Activated naive CD4-positive, alpha-beta T cell treated with anti-CD3 and anti-CD28 coated beads, Interleukin-2, amount 50 U/mL, for 72 hours (primary cell): ENCODE results near the gene PSRC1. TPM values are rescaled to one million over a fixed set of nuclear protein-coding genes. Genes with fewer than 3 reads are reported as not detected.

ENCODE experiments used
- ATAC-seq, 2 donors: fragments of 150-1000 bp; cut with Tn5 transposase; 2 replicates each; pipeline ENCODE4 v1.10.0; 2021; ENCODE audit warnings: mild to moderate bottlenecking in 2 of 2, moderate library complexity in 2 of 2
- DNase-seq, 2 donors: peaks; one replicate each; pipeline ENCODE4 v3.0.0; 2021 to 2022; ENCODE audit warnings: low spot score in 2 of 2
- H3K27ac Mint-ChIP-seq, 2 donors: one replicate each; pipeline ENCODE4 v1.8.0; 2022; ENCODE audit warnings: mild to moderate bottlenecking in 2 of 2, mixed read lengths in 2 of 2
- H3K36me3 Mint-ChIP-seq, 2 donors: one replicate each; pipeline ENCODE4 v1.8.0; 2022; ENCODE audit warnings: mixed read lengths in 2 of 2
- H3K9me3 Mint-ChIP-seq, 2 donors: one replicate each; pipeline ENCODE4 v1.8.0; 2022; ENCODE audit warnings: mixed read lengths in 2 of 2
- total RNA-seq, 2 donors: library from RNA; stranded (reverse); gene quantifications; one replicate each; pipeline ENCODE4 v1.2.3, GENCODE V29; 2022

The PSRC1 gene
- total RNA-seq, 2 donors from 2014 or later: 20.5 to 23.9 TPM

DNA sequence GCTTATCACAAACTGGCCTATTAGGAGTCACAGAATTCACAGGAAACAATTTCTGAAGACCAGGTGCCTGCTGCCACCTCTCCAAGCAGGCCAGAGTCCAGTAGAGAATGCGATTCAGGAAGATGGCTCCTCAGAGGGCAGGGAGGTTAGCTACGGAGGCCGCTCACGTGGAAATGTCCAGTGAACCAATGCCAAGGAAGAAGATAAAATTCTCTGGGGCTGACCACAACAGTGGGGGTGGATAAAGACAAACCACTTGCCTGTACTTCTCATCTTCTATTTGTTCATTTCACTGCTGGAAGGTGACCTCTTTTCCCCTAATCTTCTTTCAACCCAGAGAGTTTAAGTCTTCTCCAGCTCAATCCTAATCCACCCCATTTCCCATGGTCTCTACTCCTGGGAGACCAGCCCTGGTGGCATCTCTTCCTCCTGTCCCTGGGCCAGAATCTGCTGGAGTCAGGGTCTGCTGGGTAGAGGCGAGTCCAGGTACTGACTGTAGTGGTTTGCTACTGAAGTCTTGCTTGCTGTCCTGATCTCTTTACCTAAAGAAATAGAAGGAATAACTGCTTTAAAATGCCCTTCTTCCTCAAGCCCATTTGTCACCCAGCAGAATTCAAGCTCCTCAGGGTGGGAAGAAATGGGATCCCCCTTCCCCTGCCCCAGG is 3.2 kb downstream of the PSRC1 start:
- no peak for DNase-seq
- no peaks in the 10 kb centered on the region for H3K9me3 Mint-ChIP-seq
- ATAC-seq: no peak
- H3K27ac Mint-ChIP-seq: no peak overlapping the region
- peaks cover 0 to 8% of the 10 kb centered on the region in 2 donors for H3K36me3 Mint-ChIP-seq

GRCh38 chr1:109277434-109278204 is 5.3 kb downstream of the PSRC1 start:
- peaks cover 0 to 2% of the 10 kb centered on the region in 2 donors for H3K36me3 Mint-ChIP-seq
- DNase-seq (peak; percentile 72 to 77), ATAC-seq (peak; percentile 81 to 82)
- H3K27ac Mint-ChIP-seq: no peak overlapping the region
- H3K9me3 Mint-ChIP-seq: no peaks in the 10 kb centered on the region

DNA sequence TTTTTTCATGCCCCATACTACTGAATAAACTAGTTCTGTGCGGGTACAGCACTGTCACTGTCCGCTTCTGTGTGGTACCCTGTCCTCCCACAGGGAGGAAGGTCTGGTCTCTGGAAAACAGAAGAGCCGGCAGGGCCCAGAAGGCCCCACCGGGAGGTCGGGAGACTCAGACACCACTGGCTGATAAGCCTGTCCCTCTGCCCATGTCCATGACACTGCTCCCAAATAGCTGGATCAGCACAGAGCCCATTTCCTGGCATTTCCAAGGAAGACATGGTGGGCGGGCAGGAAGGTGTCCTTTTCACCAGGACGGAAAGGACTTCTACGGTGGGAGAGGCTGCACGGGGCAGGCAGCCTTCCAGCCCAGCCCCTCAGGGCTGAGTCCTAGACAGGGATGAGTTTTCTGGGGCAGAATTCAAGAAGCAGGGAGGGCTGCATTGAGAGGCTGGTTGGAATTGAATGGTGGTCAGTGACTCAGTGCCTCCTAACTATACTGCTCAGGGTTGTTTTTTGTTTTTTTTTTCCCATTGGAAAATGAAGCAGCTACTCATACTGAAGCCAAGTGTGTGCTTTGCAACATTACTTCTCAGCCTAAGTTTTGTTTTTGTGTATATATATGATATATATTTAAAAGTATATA is 7.1 kb downstream of the PSRC1 start:
- Mint-ChIP-seq H3K9me3 (no peaks in the 10 kb centered on the region), H3K27ac (peak overlapping the region in 1 of 2 donors; percentile 50), H3K36me3 (no peaks in the 10 kb centered on the region)
- DNase-seq: no peak
- ATAC-seq: no peak

DNA sequence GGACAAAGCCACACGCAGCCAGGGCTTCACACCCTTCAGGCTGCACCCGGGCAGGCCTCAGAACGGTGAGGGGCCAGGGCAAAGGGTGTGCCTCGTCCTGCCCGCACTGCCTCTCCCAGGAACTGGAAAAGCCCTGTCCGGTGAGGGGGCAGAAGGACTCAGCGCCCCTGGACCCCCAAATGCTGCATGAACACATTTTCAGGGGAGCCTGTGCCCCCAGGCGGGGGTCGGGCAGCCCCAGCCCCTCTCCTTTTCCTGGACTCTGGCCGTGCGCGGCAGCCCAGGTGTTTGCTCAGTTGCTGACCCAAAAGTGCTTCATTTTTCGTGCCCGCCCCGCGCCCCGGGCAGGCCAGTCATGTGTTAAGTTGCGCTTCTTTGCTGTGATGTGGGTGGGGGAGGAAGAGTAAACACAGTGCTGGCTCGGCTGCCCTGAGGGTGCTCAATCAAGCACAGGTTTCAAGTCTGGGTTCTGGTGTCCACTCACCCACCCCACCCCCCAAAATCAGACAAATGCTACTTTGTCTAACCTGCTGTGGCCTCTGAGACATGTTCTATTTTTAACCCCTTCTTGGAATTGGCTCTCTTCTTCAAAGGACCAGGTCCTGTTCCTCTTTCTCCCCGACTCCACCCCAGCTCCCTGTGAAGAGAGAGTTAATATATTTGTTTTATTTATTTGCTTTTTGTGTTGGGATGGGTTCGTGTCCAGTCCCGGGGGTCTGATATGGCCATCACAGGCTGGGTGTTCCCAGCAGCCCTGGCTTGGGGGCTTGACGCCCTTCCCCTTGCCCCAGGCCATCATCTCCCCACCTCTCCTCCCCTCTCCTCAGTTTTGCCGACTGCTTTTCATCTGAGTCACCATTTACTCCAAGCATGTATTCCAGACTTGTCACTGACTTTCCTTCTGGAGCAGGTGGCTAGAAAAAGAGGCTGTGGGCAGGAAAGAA is 8.1 kb downstream of the PSRC1 start:
- DNase-seq (no peak), ATAC-seq (no peak)
- Mint-ChIP-seq H3K9me3 (no peaks in the 10 kb centered on the region), H3K36me3 (no peaks in the 10 kb centered on the region), H3K27ac (peak overlapping the region in 1 of 2 donors; percentile 50)

DNA sequence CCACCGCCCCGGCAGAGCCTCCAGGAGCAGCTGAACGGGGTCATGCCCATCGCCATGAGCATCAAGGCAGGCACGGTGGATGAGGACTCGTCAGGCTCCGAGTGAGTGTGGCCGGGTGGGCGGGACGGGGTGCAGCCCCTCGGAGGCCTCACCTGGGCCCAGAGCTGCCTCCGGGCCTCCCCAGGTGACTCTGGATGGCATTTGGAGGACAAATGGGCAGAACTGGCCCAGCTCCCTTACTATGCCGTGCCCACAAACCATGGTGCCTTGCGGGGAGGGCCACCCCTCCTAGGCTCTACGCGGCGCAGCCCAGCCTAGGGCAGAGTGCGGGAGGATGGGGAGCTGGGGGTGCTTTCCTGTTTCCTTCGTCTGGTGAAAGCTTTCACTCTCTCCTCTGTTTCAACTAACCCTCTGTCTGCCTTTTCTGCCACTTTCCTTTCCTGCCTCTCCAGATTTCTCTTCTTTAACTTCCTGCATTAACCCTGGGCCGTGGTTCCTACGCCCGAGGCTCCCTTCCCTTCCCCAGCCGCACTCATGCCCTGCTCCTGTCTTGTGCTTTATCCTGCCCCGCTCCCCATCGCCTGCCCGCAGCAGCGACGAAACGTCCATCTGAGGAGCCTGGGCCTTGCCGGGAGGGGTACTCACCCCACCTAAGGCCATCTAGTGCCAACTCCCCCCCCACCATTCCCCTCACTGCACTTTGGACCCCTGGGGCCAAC is 9.2 kb downstream of the PSRC1 start:
- H3K36me3 Mint-ChIP-seq: no peaks in the 10 kb centered on the region
- H3K9me3 Mint-ChIP-seq: no peaks in the 10 kb centered on the region
- no peak for ATAC-seq
- no peak for DNase-seq
- H3K27ac Mint-ChIP-seq: peak overlapping the region in 1 of 2 donors; percentile 7

DNA sequence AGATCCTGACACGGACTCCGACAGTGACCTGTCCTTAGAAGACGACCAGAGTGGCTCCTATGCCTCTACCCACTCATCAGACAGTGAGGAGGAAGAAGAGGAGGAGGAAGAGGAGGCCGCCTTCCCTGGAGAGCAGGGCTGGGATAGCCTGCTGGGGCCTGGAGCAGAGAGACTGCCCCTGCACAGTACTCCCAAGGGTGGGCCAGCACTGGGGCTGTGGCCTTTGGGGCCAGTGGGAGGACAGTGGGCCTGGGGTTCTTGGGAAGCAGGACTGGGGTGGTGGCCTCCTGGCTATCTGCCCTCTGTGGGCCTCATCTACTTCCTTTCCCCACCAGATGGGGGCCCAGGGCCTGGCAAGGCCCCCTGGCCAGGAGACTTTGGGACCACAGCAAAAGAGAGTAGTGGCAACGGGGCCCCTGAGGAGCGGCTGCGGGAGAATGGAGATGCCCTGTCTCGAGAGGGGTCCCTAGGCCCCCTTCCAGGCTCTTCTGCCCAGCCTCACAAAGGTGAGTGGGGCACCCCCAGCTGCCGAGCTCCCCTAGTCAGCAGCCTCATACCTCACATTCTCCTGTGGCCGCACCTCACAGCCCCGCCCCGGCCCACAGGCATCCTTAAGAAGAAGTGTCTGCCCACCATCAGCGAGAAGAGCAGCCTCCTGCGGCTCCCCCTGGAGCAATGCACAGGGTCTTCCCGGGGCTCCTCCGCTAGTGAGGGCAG is 10.0 kb downstream of the PSRC1 start:
- Mint-ChIP-seq H3K27ac (no peak overlapping the region), H3K9me3 (no peaks in the 10 kb centered on the region), H3K36me3 (no peaks in the 10 kb centered on the region)
- ATAC-seq (no peak), DNase-seq (no peak)

GRCh38 chr1:109272021-109272799 is 10.7 kb downstream of the PSRC1 start:
- H3K27ac Mint-ChIP-seq: no peak overlapping the region
- ATAC-seq: no peak
- H3K9me3 Mint-ChIP-seq: no peaks in the 10 kb centered on the region
- no peaks in the 10 kb centered on the region for H3K36me3 Mint-ChIP-seq
- no peak for DNase-seq

DNA sequence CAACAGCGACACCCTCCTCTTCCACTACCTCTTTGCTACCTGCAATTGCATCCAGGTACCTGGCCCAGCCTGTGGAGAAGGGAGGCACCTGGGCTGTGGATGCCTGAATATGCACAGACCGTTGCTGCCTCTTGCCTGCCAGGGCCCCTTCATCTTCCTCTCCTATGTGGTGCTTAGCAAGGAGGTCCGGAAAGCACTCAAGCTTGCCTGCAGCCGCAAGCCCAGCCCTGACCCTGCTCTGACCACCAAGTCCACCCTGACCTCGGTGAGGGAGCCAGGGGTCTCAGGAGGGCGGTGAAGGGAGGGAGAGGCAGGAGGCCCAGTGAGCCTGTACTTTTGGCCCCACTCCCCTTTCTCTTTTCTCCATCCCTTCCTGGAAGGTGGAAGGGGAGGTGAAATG is 11.5 kb downstream of the PSRC1 start:
- no peak for DNase-seq
- no peaks in the 10 kb centered on the region for H3K36me3 Mint-ChIP-seq
- H3K9me3 Mint-ChIP-seq: no peaks in the 10 kb centered on the region
- H3K27ac Mint-ChIP-seq: peak overlapping the region in 1 of 2 donors; percentile 45
- ATAC-seq: no peak

DNA sequence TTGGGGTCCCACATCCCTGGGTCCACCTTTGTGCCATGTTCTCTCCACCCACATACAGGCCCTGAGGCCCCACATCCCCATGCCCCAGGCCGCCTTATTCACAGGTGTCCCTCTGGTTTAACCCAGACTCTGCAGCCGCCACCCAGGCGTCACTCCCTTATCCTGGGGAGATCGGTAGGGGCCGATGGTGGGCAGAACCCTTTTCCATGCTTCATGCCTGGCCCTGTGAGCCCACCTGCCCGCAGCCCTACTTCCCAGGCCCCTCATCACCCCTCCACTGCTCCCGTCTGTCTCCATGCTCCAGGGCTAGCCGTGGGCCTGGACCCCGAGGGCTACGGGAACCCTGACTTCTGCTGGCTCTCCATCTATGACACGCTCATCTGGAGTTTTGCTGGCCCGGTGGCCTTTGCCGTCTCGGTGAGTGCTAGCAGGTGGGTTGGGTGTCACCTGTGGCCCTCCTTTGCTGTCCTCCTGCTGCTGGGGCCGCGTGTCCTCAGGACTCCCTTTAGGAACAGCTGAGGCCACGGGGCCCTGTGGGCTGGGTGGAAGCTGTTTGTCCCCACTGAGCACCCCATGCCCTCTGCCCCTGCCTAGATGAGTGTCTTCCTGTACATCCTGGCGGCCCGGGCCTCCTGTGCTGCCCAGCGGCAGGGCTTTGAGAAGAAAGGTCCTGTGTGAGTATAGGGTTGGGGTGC is 12.2 kb downstream of the PSRC1 start:
- Mint-ChIP-seq H3K9me3 (no peaks in the 10 kb centered on the region), H3K27ac (peak overlapping the region; percentile 9 to 29), H3K36me3 (no peaks in the 10 kb centered on the region)
- DNase-seq (no peak), ATAC-seq (no peak)

- Mint-ChIP-seq H3K9me3 (no peaks in the 10 kb centered on the region), H3K36me3 (no peaks in the 10 kb centered on the region), H3K27ac (peak overlapping the region; percentile 9 to 29)
- DNase-seq (no peak), ATAC-seq (no peak)
Observed at GRCh38 chr1:109269981-109270622, 12.8 kb downstream of the PSRC1 start.

GRCh38 chr1:109269212-109269980 is 13.5 kb downstream of the PSRC1 start:
- H3K27ac Mint-ChIP-seq: no peak overlapping the region

GRCh38 chr1:109268431-109269211 is 14.3 kb downstream of the PSRC1 start:
- ATAC-seq (no peak), DNase-seq (no peak)
- H3K36me3 Mint-ChIP-seq: no peaks in the 10 kb centered on the region
- H3K27ac Mint-ChIP-seq: no peak overlapping the region
- no peaks in the 10 kb centered on the region for H3K9me3 Mint-ChIP-seq

More at GRCh38 chr1:109269212-109269980, 13.5 kb downstream of the PSRC1 start:
- Mint-ChIP-seq H3K9me3 (no peaks in the 10 kb centered on the region), H3K36me3 (no peaks in the 10 kb centered on the region)
- DNase-seq: no peak
- ATAC-seq: no peak
